ENCODE data around the gene DNAJA3.

- no peak for TF ChIP-seq REST (IDR thresholded peaks at IDR 0.05; ENCODE audit: low read depth, low read length)
- TF ChIP-seq YY1 (IDR thresholded peaks at IDR 0.05; ENCODE audit: low read depth, low read length): no peak
- TF ChIP-seq SIN3A (IDR thresholded peaks at IDR 0.05; ENCODE audit: low read depth, low read length): no peak
- TF ChIP-seq POLR2AphosphoS5 (IDR thresholded peaks at IDR 0.05; ENCODE audit: low read length): no peak
- no peak for TF ChIP-seq BCL11A (IDR thresholded peaks at IDR 0.05; ENCODE audit: low read depth, low read length)
These were observed 62.4 kb downstream of the DNAJA3 start for GRCh38 chr16:4487955-4488498.

Measured in GM12878 (cell line).